Ishikawa (cell line): Measurements from ENCODE around the gene NSUN6.

ENCODE experiments used
- EP300 ChIP-seq: IDR thresholded peaks from 2 replicates; pipeline ENCODE4 v1.6.1; 2012; ENCODE audit warnings: borderline replicate concordance
- MAX ChIP-seq: IDR thresholded peaks from 2 replicates; pipeline ENCODE4 v1.6.1; 2012

GRCh38 chr10:18594574-18595156, 56.7 kb downstream of the NSUN6 start:
- TF ChIP-seq EP300 (no peak), MAX (no peak)
